ENCODE results near the gene NDUFV2.
"Not testable (repeated sequence)": the region's sequence is repeated elsewhere in the genome, so short reads cannot be mapped to it uniquely, and the experiment has no call there.

The NDUFV2 gene

DNA sequence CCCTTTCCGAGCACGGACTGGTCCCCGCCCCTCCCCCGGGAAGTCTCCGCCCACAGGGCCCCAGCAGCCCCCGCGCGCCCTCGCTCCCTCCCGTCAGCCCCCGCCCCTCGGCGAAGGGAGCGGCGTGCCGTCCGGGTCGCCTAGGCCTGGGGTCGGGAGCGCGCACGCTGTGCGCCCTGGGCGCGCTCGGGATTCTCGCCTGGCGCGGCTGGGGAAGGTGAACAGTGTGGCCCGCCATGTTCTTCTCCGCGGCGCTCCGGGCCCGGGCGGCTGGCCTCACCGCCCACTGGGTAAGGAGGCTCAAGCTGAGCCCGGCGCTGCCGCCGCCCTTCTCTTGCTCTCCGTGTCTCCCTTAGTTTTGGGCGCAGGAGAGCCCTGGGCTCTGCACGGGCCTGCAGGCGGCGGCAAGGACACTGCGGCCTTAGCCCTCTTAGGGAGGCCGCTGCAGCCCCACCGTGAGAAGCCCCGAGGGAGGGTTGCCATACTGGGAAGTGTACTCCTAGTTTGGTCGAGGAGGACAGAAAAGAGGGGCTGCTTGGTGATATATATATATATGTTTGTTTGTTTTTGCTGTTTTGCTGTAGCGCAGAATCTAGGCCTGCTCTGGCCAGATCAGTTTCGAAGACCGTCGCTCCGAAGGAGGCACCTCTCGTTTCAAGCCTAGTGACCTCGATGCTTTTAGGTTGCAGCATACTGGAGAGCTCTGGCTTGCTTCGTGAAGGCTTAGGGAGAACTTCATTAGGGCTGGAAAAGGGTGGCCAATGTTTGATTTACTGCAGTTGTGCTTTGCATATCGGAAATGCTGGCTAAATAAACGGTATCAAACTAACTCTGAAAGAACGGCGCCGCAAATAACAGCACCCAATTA, at the start of gene NDUFV2:
Gene NDUFV2, plus strand, starts transcription at position 192 of the 868 bp plus-strand sequence. Its CDS starts 45 bp downstream, at position 237.
- DNase-seq: peak; percentile 73

GRCh38 chr18:9053814-9054213, 48.7 kb upstream of the NDUFV2 start:
- DNase-seq: no peak

GRCh38 chr18:9055185-9055584, 47.3 kb upstream of the NDUFV2 start:
- DNase-seq: no peak

- DNase-seq: no peak
These were observed 46.9 kb upstream of the NDUFV2 start for GRCh38 chr18:9055626-9056025.

GRCh38 chr18:9057646-9058045, 44.9 kb upstream of the NDUFV2 start:
- DNase-seq: no peak

DNA sequence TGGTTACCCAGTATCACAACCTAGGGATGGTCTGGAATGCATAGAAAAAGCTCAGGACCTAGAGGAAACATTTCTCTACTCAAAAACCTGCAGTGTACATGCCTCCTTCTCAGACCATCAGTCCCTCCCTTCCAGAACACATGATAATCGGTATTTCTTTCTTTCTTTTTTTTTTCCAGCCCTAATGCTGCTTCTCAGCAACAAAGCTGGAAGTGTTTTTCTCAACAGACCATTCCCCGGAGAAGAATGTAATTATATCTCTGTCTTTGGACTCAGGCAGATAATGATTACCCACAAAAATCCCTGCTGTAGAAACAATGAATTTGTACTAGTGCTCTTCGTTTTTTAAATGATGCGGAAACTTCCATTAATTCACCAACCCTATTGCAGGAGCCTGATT, 44.1 kb upstream of the NDUFV2 start:
- no peak for DNase-seq

DNA sequence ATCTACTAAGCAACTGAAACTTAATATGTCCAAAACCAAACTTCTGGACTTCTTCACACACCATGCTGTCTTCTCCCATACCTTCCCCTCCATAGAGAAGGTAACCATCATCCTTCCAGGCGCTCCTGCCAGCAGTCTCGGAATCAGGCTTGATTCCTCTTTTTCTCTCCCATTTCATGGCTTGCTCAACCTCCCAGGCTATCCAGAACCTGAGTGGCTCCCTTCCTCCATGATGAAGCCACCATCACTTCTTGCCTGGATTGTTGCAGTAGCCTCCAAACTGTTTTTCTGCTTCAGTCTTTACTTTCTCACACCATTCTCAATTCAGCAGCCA, 40.1 kb upstream of the NDUFV2 start:
- DNase-seq: no peak

DNA sequence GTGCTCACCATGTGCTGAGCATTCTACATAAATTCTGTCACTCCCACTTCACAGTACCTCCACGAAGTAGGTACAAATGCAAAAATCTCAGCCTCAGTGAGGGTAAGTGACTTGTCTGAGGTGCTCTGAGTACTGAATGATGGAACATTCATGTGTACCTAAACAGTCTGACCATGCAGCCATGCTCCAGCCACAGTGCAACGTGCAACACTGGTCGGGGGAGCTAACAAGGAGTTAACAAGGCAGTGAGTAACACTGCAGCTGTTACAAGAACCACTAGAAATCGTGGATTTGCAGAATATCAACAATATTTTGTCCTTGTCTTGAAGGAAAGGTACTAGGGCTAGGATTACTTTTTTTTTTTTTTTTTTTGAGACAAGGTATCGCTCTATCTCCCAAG, 36.6 kb upstream of the NDUFV2 start:
- no peak for DNase-seq

DNA sequence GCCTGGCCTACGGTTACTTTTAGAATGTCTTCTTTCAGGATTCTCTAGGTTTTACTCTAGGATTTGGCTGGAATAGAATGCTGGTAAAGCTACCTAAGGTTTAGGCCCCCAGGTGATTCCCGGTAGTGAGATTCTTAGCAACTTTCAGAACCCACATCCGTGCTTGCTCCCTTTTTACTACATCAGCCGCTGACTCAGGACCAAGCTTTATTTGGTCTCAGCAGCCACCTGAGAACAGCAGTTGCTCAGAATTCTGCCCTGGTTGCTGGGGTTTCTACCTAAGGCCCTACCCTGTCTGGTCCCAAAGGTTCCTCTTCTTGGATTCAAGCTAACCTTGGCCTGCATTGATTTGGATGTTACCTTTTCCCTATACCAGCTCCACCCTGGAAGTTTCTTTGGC, 36.1 kb upstream of the NDUFV2 start:
- DNase-seq: no peak

DNA sequence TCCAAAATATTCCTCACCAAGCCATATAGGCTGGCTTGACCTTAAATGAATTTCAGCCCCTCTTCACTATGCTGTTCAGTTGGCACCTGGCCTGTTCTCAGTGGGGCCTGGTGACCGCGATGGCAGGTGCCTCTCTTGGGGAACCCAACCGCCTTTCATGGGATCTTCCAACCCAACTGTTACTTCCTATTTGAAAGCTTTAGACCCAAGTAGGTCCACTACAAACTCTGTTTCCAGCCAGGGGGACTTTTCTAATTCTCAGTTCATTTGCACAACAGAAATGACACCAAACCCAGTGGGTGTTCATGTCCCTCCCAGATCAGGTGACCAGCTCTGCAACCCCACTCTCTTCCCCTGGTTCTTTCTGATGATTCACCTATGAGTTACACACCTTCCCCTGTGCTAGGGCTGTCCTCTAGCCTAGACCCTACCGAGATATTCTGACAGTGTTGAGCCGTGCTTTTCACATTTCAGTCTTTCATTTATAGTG, 35.6 kb upstream of the NDUFV2 start:
- DNase-seq: no peak

GRCh38 chr18:9067823-9068222, 34.7 kb upstream of the NDUFV2 start:
- no peak for DNase-seq

DNA sequence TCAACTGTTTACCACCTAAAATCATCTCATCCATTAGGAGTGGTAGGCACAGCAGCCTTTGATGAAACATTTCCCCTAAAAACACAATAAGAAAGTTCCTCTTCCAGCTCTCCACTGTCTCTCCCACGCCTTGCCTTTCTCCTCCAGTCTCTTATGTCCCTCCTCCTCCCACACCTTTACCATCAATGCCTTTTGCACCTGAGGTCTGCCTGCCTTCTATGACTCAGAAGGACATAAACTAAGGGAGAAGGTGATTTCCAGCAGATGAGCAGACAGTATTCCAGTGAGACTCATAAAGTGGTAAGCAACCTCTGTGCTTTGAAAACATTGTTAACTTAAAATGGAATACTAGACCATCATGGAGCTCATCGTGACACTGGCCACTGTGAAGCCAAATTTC, 34.2 kb upstream of the NDUFV2 start:
- DNase-seq: no peak

DNA sequence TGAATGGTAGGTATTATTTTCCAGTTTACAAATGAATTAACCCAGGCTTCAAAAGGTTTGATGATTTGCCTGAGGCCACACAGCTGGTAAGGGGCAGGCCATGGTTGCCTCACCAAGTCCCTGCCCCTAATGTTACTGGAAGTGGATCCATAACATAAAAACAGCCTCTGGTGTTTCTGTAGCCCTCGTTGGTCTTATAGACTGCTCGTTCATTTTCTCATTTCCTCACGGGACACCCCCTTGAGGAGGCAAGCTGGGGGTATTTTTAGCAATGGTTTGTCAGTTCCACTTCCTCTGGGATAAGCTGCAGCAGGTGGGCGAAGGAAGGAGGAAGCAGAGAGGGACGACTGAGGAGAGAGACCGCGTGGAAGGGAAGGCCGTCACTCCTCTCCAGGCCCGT, 32.9 kb upstream of the NDUFV2 start:
- DNase-seq: no peak

DNA sequence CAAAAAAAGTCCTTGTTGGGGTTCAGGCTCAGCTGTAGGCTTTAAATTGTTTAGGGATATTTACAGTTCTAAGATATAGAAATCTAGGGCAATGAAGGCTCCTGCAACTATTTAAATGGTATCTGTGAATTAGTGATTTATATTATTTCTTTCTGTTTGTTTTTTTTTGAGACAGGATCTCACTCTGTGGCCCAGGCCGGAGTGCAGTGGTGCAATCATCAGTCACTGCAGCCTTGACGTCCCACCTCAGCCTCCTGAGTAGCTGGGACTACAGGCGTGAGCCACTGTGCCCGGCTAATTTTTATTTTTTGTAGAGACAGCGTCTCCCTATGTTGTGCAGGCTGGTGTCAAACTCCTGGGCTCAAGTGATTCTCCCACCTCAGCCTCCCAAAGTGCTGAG, 32.3 kb upstream of the NDUFV2 start:
- DNase-seq: no peak

DNA sequence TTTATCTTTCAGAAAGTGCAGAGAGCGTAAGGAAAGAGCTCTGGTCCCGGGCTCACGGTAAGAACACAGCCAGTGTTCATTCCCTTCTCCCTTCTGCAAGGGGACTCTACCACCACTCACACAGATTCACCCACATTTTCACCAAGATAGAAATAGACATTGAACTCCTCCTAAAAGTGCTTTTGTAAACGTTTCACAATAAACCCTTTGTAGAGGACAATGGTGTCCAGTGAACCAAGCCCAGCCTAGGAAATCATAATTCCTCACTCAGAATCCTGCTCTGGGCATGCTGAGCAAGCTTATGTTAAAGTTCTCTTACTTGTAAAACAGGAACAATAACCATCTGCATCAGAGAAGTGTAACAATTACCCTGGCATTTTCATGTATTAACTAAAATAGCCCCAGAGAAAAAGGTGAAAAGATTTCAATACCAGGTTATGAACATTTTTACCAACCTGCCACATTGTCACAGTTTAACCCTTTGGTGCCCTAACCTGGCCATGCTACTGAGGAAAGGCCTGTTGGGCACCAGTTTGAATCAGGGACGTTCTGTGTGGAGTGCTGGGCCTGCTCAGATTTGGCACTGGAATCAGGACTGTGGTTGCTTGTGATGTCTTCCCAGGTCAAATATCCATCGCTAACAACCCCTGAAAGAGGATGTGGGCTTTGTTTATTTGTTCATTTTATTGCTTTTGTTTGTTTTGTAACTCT, 22.5 kb upstream of the NDUFV2 start:
- no peak for DNase-seq

DNA sequence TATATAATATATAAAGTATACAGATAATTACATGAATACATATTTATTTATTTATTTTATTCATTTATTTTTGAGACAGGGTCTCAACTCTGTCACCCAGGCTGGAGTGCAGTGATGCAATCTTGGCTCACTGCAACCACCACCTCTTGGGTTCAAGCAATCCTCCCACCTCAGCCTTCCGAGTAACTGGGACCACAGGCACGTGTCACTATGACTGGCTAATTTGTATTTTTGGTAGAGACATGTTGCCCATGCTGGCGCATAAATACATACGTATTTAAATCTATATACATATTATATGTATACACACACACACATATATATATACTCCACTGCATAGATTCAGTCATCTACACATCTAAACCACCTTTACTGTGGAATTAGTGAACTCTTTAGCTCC, 20.6 kb upstream of the NDUFV2 start:
- DNase-seq: no peak

DNA sequence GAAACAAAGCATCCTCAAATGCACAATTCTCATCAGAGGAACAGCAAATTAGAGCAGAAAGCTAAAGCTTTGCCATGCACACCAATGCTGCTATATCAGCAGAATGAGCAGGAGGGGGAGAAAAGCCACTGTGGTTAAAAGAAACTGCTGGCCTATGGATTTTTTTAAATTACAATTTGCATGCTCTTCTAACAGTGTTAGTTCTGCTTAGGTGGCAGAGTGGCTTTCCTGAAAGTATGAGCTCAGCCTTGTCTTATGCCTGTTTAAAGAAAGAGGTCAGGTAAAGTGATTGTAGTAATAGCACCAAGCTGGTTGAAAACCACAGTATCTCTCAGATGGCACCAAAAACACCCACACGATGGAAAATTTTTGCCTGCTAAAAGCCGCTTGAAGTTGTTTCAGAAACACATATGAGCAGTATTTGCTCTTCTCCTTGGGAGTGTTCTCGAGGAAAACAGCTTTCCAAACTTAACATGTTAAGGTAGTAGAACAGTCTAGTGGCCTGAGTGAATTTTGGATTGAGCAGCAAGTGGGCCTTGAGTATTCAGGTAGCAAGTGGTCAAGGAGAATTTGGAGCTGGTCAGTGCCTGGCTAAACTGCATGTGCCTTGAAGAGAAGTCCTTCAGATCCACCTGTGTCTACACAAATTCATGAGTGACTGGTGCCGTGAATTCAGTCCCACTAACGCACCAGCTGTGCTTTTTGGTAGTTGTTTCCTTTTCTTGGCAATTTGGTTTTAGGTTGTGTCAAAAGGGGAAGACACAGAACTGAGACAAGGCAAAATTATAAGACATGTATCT, 19.6 kb upstream of the NDUFV2 start:
- DNase-seq: no peak

DNA sequence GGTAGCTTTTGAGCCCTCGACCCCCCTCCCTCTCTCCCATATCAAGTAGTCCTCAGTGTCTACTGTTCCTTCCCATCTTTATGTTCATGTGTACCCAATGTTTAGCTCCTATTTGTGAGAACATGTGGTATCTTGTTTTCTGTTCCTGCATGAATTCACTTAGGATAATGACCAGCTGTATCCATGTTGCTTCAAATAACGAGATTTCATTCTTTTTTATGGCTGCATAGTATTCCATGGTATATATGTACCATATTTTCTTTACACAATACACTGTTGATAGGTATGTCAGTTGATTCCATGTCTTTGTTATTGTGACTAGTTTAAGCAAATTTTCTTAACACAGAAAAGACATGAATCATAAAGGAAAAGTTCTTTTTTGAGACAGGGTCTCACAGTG, 16.5 kb upstream of the NDUFV2 start:
- DNase-seq: no peak

DNA sequence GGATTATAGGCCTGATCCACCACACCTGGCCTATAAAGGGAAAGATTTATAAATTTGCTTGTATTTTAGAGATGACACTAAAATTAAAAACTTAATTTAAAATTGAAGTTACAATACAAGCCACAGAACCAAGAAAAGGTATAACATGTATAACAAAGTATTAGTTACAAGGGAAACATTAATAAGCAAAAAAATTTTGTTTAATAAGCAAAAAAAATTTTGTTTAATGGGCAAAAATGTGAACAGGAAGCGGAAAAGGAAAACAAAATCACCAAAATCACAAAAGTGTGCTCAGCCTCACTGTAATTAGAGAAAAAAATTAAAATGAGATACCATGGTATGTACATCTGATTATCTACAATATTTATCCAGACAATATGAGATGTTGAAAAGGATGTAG, 15.9 kb upstream of the NDUFV2 start:
- DNase-seq: no peak

- DNase-seq: no peak
These were observed 15.4 kb upstream of the NDUFV2 start for GRCh38 chr18:9087144-9087543.

DNA sequence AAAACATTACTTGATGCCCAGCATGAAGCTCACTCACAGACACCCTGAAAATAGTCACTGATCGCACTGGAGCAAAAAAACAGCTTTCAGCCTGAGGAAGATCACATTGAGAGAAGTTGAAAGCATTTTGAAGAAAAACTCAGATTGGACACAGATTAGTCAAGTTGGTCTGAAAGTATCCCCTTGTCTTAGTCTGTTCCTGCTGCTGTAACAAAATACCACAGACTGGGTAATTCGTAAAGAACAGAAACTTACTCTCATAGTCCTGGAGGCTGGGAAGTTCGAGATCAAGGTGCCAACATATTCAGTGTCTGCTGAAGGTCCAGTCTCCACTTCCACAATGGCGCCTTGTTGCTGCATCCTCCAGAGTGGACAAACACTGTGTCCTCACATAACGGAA, 14.2 kb upstream of the NDUFV2 start:
- DNase-seq: no peak

DNA sequence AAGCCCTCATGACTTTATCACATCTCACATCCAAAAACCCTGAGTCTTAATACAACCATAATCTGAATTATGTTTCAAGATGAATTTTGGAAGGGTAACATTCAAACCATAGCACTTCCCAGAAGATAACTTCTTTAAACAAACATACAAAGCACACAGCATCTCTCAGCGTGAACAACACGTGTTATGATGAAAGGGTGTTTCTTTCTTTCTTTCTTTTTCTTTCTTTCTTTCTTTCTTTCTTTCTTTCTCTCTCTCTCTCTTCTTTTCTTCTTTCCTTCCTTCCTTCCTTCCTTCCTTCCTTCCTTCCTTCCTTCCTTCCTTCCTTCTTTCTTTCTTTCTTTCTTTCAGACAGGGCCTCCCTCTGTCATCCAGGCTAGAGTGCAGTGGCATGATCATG, 13.8 kb upstream of the NDUFV2 start:
- DNase-seq: not testable (repeated sequence)

DNA sequence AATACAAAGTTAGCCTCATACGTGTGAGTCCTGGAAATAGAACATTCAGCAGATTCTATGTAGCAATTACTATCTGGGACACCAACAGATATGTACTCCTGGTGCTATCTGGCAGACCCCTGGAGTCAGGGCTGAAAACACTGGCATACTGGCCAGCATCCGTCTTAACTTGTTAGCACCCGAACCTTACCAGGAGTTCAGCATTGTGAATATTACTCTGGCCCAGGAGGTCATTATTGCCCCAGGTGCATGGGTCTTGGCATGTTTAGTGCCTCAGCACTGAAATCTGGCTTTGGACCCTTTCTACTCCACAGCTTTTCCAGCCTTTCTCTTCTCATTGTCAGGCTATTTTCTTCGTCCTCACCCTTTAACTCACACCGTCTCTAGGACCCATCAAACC, 11.9 kb upstream of the NDUFV2 start:
- no peak for DNase-seq

GRCh38 chr18:9091066-9091476, 11.4 kb upstream of the NDUFV2 start:
- DNase-seq: no peak

Data from DMS153 (cell line).